ENCODE measurements around the gene VAV1. TPM values are rescaled to one million over a fixed set of nuclear protein-coding genes. Genes with fewer than 3 reads are reported as not detected.

Gene VAV1
- total and polyA plus RNA-seq, 9 of the 15 experiments (the other 6 are each of a cell fraction or from before 2014, with no cell fraction given): 0.46 to 20.1 (median 11.1) TPM

GRCh38 chr19:6767357-6768235 is 4.9 kb upstream of the VAV1 start, which contains the start of gene SH2D3A (continued):
- TF ChIP-seq E2F5 (CRISPR knock-in tag; IDR thresholded peaks at IDR 0.05) (no peak), RBM14 (IDR thresholded peaks at IDR 0.05; ENCODE audit: borderline replicate concordance, insufficient read depth, low read depth, low read length) (no peak), NFXL1 (CRISPR knock-in tag; IDR thresholded peaks at IDR 0.05) (no peak), MTA3 (IDR thresholded peaks at IDR 0.05; ENCODE audit: borderline replicate concordance) (no peak), KLF16 (IDR thresholded peaks at IDR 0.05) (no peak), ESRRA (IDR thresholded peaks at IDR 0.05; ENCODE audit: borderline replicate concordance, low read depth) (no peak; the same call in 1 of the 2 replicates), MNT (conservative IDR thresholded peaks at IDR 0.05) (peak in 1 of 2 experiments; percentile 74; a peak in 3 of 4 replicates), ZNF133 (CRISPR knock-in tag; IDR thresholded peaks at IDR 0.05) (no peak), IRF2 (CRISPR knock-in tag; IDR thresholded peaks at IDR 0.05) (no peak), ERF (CRISPR knock-in tag; IDR thresholded peaks at IDR 0.05) (no peak), STAT5B (CRISPR knock-in tag; IDR thresholded peaks at IDR 0.05) (no peak), ZNF766 (CRISPR knock-in tag; conservative IDR thresholded peaks at IDR 0.05) (no peak), SIN3A (IDR thresholded peaks at IDR 0.05; ENCODE audit: borderline replicate concordance in 2 of 2, control insufficient read depth in 1 of 2, low read depth in 2 of 2, low read length in 2 of 2) (peak in 1 of 2 experiments; percentile 46; a peak in 1 of 4 replicates), HEY1 (CRISPR knock-in tag; IDR thresholded peaks at IDR 0.05; ENCODE audit: borderline replicate concordance) (no peak), HMGN3 (IDR thresholded peaks at IDR 0.05; ENCODE audit: borderline replicate concordance, extremely low read depth, insufficient read length, low read depth, low read length) (no peak), ZNF280B (CRISPR knock-in tag; IDR thresholded peaks at IDR 0.05) (no peak), ZKSCAN1 (IDR thresholded peaks at IDR 0.05; ENCODE audit: low read depth, low read length) (no peak), ARHGAP35 (IDR thresholded peaks at IDR 0.05; ENCODE audit: partially characterized antibody) (no peak)
- TF ChIP-seq, protein P1, sequence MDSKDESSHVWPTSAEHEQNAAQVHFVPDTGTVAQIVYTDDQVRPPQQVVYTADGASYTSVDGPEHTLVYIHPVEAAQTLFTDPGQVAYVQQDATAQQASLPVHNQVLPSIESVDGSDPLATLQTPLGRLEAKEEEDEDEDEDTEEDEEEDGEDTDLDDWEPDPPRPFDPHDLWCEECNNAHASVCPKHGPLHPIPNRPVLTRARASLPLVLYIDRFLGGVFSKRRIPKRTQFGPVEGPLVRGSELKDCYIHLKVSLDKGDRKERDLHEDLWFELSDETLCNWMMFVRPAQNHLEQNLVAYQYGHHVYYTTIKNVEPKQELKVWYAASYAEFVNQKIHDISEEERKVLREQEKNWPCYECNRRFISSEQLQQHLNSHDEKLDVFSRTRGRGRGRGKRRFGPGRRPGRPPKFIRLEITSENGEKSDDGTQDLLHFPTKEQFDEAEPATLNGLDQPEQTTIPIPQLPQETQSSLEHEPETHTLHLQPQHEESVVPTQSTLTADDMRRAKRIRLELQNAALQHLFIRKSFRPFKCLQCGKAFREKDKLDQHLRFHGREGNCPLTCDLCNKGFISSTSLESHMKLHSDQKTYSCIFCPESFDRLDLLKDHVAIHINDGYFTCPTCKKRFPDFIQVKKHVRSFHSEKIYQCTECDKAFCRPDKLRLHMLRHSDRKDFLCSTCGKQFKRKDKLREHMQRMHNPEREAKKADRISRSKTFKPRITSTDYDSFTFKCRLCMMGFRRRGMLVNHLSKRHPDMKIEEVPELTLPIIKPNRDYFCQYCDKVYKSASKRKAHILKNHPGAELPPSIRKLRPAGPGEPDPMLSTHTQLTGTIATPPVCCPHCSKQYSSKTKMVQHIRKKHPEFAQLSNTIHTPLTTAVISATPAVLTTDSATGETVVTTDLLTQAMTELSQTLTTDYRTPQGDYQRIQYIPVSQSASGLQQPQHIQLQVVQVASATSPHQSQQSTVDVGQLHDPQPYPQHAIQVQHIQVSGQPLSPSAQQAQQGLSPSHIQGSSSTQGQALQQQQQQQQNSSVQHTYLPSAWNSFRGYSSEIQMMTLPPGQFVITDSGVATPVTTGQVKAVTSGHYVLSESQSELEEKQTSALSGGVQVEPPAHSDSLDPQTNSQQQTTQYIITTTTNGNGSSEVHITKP (IDR thresholded peaks at IDR 0.05; ENCODE audit: partially characterized antibody): peak; percentile 43

All from K562 (cell line).